H9 (cell line): Measurements from ENCODE around the gene APOBEC4. TPM values are rescaled to one million over a fixed set of nuclear protein-coding genes. Genes with fewer than 3 reads are reported as not detected.

Experiments used
- DNase-seq: peaks from one replicate; pipeline ENCODE4 v3.0.0-alpha.2; 2017
- H2AFZ ChIP-seq: one replicate; pipeline ENCODE4 v1.6.1; 2013; ENCODE audit warnings: mild to moderate bottlenecking, low read length, control low read depth, moderate library complexity
- H2AK5ac ChIP-seq: 2 replicates; pipeline ENCODE4 v1.6.1; 2013; ENCODE audit warnings: low read length, control low read depth, mixed read lengths; ENCODE audit not compliant: insufficient read length
- H2BK120ac ChIP-seq: one replicate; pipeline ENCODE4 v1.6.1; 2013; ENCODE audit warnings: low read depth, mild to moderate bottlenecking, low read length, control low read depth, inconsistent platforms; ENCODE audit not compliant: poor library complexity, severe bottlenecking
- H2BK12ac ChIP-seq: 2 replicates; pipeline ENCODE4 v1.6.1; 2013; ENCODE audit warnings: low read length, control low read depth, mixed read lengths, low read depth; ENCODE audit not compliant: insufficient read length
- H2BK15ac ChIP-seq: 2 replicates; pipeline ENCODE4 v1.6.1; 2013; ENCODE audit warnings: low read depth, low read length, control low read depth
- H2BK20ac ChIP-seq: one replicate; pipeline ENCODE4 v1.6.1; 2013; ENCODE audit warnings: low read depth, mild to moderate bottlenecking, low read length, control low read depth, inconsistent platforms; ENCODE audit not compliant: poor library complexity, severe bottlenecking
- H2BK5ac ChIP-seq: 2 replicates; pipeline ENCODE4 v1.6.1; 2013; ENCODE audit warnings: low read length, control low read depth, mixed read lengths; ENCODE audit not compliant: insufficient read length
- H3K14ac ChIP-seq: 2 replicates; pipeline ENCODE4 v1.6.1; 2013; ENCODE audit warnings: low read length, control low read depth; ENCODE audit not compliant: insufficient read depth
- H3K18ac ChIP-seq: 2 replicates; pipeline ENCODE4 v1.6.1; 2013; ENCODE audit warnings: low read depth, mild to moderate bottlenecking, mixed read lengths, low read length, control low read depth; ENCODE audit not compliant: insufficient read length
- H3K23ac ChIP-seq: 2 replicates; pipeline ENCODE4 v1.6.1; 2013; ENCODE audit warnings: low read length, control low read depth, mixed read lengths, low read depth; ENCODE audit not compliant: insufficient read length
- H3K23me2 ChIP-seq: 2 replicates; pipeline ENCODE4 v1.6.1; 2013; ENCODE audit warnings: low read depth, mild to moderate bottlenecking, mixed read lengths, low read length, control low read depth; ENCODE audit not compliant: insufficient read length, poor library complexity, severe bottlenecking
- H3K27ac ChIP-seq: 2 replicates; pipeline ENCODE4 v1.5.1; 2013; ENCODE audit warnings: low read length, control low read depth, mixed read lengths, low read depth; ENCODE audit not compliant: insufficient read length
- H3K27me3 ChIP-seq: 2 replicates; pipeline ENCODE4 v1.6.1; 2013; ENCODE audit warnings: low read length, control low read depth, inconsistent platforms; ENCODE audit not compliant: insufficient read depth
- H3K4ac ChIP-seq: 2 replicates; pipeline ENCODE4 v1.6.1; 2013; ENCODE audit warnings: low read depth, mild to moderate bottlenecking, control low read depth, inconsistent platforms, low read length, moderate library complexity
- H3K4me1 ChIP-seq: 2 replicates; pipeline ENCODE4 v1.6.1; 2013; ENCODE audit warnings: low read length, control low read depth, inconsistent platforms; ENCODE audit not compliant: insufficient read depth
- H3K4me2 ChIP-seq: 2 replicates; pipeline ENCODE4 v1.6.1; 2013; ENCODE audit warnings: low read length, control low read depth, mixed read lengths; ENCODE audit not compliant: insufficient read length, insufficient read depth
- H3K56ac ChIP-seq: 2 replicates; pipeline ENCODE4 v1.6.1; 2013; ENCODE audit warnings: low read depth, mild to moderate bottlenecking, mixed read lengths, low read length, control low read depth; ENCODE audit not compliant: insufficient read length
- H3K79me1 ChIP-seq: 2 replicates; pipeline ENCODE4 v1.6.1; 2013; ENCODE audit warnings: low read depth, mild to moderate bottlenecking, moderate library complexity, low read length, control low read depth, inconsistent platforms; ENCODE audit not compliant: insufficient read depth, poor library complexity, severe bottlenecking
- H3K79me2 ChIP-seq: 2 replicates; pipeline ENCODE4 v1.6.1; 2013; ENCODE audit warnings: low read length, control low read depth, inconsistent platforms; ENCODE audit not compliant: insufficient read depth
- H3K9ac ChIP-seq: 2 replicates; pipeline ENCODE4 v1.6.1; 2013; ENCODE audit warnings: low read length, control low read depth, mixed read lengths; ENCODE audit not compliant: insufficient read length; ENCODE audit errors: extremely low read depth
- H3K9me3 ChIP-seq: one replicate; pipeline ENCODE4 v1.6.1; 2013; ENCODE audit warnings: low read depth, low read length, inconsistent platforms; ENCODE audit not compliant: control insufficient read depth
- H3T11ph ChIP-seq: one replicate; pipeline ENCODE4 v1.6.1; 2013; ENCODE audit warnings: mild to moderate bottlenecking, low read length, control low read depth, inconsistent platforms
- H4K20me1 ChIP-seq: one replicate; pipeline ENCODE4 v1.6.1; 2013; ENCODE audit not compliant: control insufficient read depth, insufficient read length, insufficient read depth
- H4K5ac ChIP-seq: 2 replicates; pipeline ENCODE4 v1.6.1; 2013; ENCODE audit warnings: low read depth, mild to moderate bottlenecking, mixed read lengths, low read length, control low read depth; ENCODE audit not compliant: insufficient read length
- H4K8ac ChIP-seq: replicated peaks from 2 replicates; pipeline ENCODE4 v1.6.1; 2013; ENCODE audit warnings: low read length, control low read depth, mixed read lengths, low read depth; ENCODE audit not compliant: insufficient read length
- H4K91ac ChIP-seq: 2 replicates; pipeline ENCODE4 v1.6.1; 2013; ENCODE audit warnings: low read depth, mild to moderate bottlenecking, moderate library complexity, mixed read lengths, low read length, control low read depth; ENCODE audit not compliant: insufficient read length
- H3K27ac Mint-ChIP-seq, 3 experiments: 2 replicates in 2 of 3; 3 replicates in 1 of 3; pipeline ENCODE4 v1.8.0; 2020 to 2021; ENCODE audit warnings: mixed read lengths in 3 of 3, mild to moderate bottlenecking in 1 of 3, moderate library complexity in 1 of 3
- H3K27me3 Mint-ChIP-seq: 2 replicates; pipeline ENCODE4 v1.8.0; 2021; ENCODE audit warnings: low read depth, mild to moderate bottlenecking, moderate library complexity, mixed read lengths
- H3K36me3 Mint-ChIP-seq, 3 experiments: 2 replicates in 2 of 3; 3 replicates in 1 of 3; pipeline ENCODE4 v1.8.0; 2020 to 2021; ENCODE audit warnings: low read depth in 3 of 3, mixed read lengths in 3 of 3; ENCODE audit not compliant: insufficient read depth in 1 of 3
- H3K4me1 Mint-ChIP-seq, 2 experiments: 2 replicates each; pipeline ENCODE4 v1.8.0; 2020; ENCODE audit warnings: mixed read lengths in 2 of 2
- H3K4me3 Mint-ChIP-seq, 2 experiments: 2 replicates in 1 of 2; 3 replicates in 1 of 2; pipeline ENCODE4 v1.8.0; 2020 to 2021; ENCODE audit warnings: mild to moderate bottlenecking in 2 of 2, mixed read lengths in 2 of 2, moderate library complexity in 1 of 2
- H3K9me3 Mint-ChIP-seq, 2 experiments: 2 replicates in 1 of 2; 3 replicates in 1 of 2; pipeline ENCODE4 v1.8.0; 2020; ENCODE audit warnings: mild to moderate bottlenecking in 2 of 2, mixed read lengths in 2 of 2, moderate library complexity in 1 of 2
- WGBS: extraction: QIAGEN DNeasy Blood & Tissue Kit; methylation state at CpG from one replicate; pipeline ENCODE4 v1.1.7; 2013; ENCODE audit warnings: missing lambda C conversion rate, low lambda C conversion rate, mixed read lengths; ENCODE audit not compliant: insufficient read length; ENCODE audit errors: extremely low coverage; 5-methylcytosine and 5-hydroxymethylcytosine counted together
- total RNA-seq: library from RNA; stranded (reverse); gene quantifications from 2 replicates; pipeline ENCODE4 v1.2.1, GENCODE V29; 2021
- TF ChIP-seq, protein P1 (sequence below): fragments of 200-600 bp; sonication (generic); conservative IDR thresholded peaks from 3 replicates; pipeline ENCODE4 v1.8.0; 2021; ENCODE audit warnings: antibody characterized with exemption, mild to moderate bottlenecking

The APOBEC4 gene
- total RNA-seq, 1 experiment from 2014 or later: not detected

DNA sequence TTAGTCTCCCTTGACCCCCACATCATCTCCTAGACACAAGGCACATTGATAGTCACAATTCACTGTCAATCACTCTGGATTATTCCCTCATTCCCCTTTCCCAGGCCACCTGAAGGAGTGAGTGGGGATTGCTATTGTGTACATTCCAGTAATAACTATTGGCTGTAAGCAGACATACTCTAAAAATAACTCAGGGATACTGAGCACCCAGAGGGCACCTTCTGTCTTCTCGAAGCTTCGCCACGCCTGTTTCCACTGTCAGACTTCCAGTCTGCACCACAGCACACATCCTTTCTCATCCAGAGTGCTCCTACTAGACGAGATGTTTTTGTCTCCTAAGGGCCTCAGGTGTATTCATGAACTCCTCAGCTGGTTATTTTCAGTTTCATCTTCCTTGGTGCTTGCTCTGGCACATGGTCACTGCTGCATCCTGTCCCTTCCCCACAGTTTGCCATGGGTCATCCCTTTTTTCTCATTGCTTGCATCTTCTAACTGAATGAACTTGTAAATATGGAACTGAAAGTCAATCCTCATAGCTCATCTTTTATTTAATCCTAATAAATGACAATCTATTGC is 848 bp upstream of the APOBEC4 start:
- no peak overlapping the region for H2BK120ac ChIP-seq
- H3K4me3 Mint-ChIP-seq: no peak overlapping the region; a peak in 1 of 5 replicates
- H2AFZ ChIP-seq: no peak overlapping the region
- no peak overlapping the region for H3T11ph ChIP-seq
- H3K79me1 ChIP-seq: no peaks in the 10 kb centered on the region
- H3K14ac ChIP-seq: no peak overlapping the region
- DNase-seq: no peak
- no peak overlapping the region for H2BK15ac ChIP-seq
- H3K56ac ChIP-seq: no peak overlapping the region
- no peak overlapping the region for H3K4me2 ChIP-seq
- no peak overlapping the region for H4K91ac ChIP-seq
- H3K23ac ChIP-seq: no peak overlapping the region
- no peak overlapping the region for H2BK5ac ChIP-seq
- no peaks in the 10 kb centered on the region for H4K20me1 ChIP-seq
- peaks cover 6 to 7% of the 10 kb centered on the region in 2 experiments for H3K4me1 Mint-ChIP-seq
- H2BK12ac ChIP-seq: no peak overlapping the region
- H3K27ac Mint-ChIP-seq: peak overlapping the region in 1 of 3 experiments; percentile 7; a peak in 1 of 7 replicates
- no peak overlapping the region for H3K4ac ChIP-seq
- peaks cover 0 to 4% of the 10 kb centered on the region in 2 experiments; a peak in 3 of 5 replicates for H3K9me3 Mint-ChIP-seq
- H2AK5ac ChIP-seq: no peak overlapping the region
- H4K8ac ChIP-seq: no peak overlapping the region
- H3K9me3 ChIP-seq: no peaks in the 10 kb centered on the region
- H3K79me2 ChIP-seq: no peaks in the 10 kb centered on the region
- no peak overlapping the region for H3K18ac ChIP-seq
- TF ChIP-seq, protein P1, sequence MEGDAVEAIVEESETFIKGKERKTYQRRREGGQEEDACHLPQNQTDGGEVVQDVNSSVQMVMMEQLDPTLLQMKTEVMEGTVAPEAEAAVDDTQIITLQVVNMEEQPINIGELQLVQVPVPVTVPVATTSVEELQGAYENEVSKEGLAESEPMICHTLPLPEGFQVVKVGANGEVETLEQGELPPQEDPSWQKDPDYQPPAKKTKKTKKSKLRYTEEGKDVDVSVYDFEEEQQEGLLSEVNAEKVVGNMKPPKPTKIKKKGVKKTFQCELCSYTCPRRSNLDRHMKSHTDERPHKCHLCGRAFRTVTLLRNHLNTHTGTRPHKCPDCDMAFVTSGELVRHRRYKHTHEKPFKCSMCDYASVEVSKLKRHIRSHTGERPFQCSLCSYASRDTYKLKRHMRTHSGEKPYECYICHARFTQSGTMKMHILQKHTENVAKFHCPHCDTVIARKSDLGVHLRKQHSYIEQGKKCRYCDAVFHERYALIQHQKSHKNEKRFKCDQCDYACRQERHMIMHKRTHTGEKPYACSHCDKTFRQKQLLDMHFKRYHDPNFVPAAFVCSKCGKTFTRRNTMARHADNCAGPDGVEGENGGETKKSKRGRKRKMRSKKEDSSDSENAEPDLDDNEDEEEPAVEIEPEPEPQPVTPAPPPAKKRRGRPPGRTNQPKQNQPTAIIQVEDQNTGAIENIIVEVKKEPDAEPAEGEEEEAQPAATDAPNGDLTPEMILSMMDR: no peak
- no peak overlapping the region for H3K9ac ChIP-seq
- no peaks in the 10 kb centered on the region for H3K27me3 ChIP-seq
- H3K23me2 ChIP-seq: no peaks in the 10 kb centered on the region
- H2BK20ac ChIP-seq: no peak overlapping the region
- WGBS: no CpG with 5 or more reads among the region's 4 CpGs
- H4K5ac ChIP-seq: no peak overlapping the region
- no peak overlapping the region for H3K27ac ChIP-seq
- H3K4me1 ChIP-seq: no peaks in the 10 kb centered on the region
- no peaks in the 10 kb centered on the region; a peak in 1 of 7 replicates for H3K36me3 Mint-ChIP-seq
- H3K27me3 Mint-ChIP-seq: no peaks in the 10 kb centered on the region
